T-helper 2 cell treated with Interferon-gamma antibody and Interleukin-4, amounts not matched to agents 100 ng/mL and 5 ng/mL, for 36 hours (primary cell): ENCODE data around the gene SLC38A9. TPM values are rescaled to one million over a fixed set of nuclear protein-coding genes. Genes with fewer than 3 reads are reported as not detected.
"Not testable (repeated sequence)": the region's sequence is repeated elsewhere in the genome, so short reads cannot be mapped to it uniquely, and the experiment has no call there.

Source experiments
- intact Hi-C: fragments of 100-400 bp; cut with micrococcal nuclease; formaldehyde crosslinking; loops from one replicate; pipeline ENCODE4 v1.15.1; 2023
- total RNA-seq: library from RNA; stranded (reverse); gene quantifications from 2 replicates; pipeline ENCODE4 v1.2.3, GENCODE V29; 2022

SLC38A9 gene
- total RNA-seq, 1 donor from 2014 or later: 28.2 TPM

GRCh38 chr5:55620009-55620765 is 91.9 kb downstream of the SLC38A9 start:
- intact Hi-C loops: no loop called here

- intact Hi-C loops: no loop called here
Measured at GRCh38 chr5:55618318-55618717, 93.8 kb downstream of the SLC38A9 start.

GRCh38 chr5:55613112-55613868 is 98.8 kb downstream of the SLC38A9 start:
- intact Hi-C loops: no loop called here

GRCh38 chr5:55610542-55610941 is 101.6 kb downstream of the SLC38A9 start:
- intact Hi-C loops: no loop called here

- intact Hi-C loops: no loop called here
Measured at GRCh38 chr5:55609413-55609812, 102.7 kb downstream of the SLC38A9 start.

DNA sequence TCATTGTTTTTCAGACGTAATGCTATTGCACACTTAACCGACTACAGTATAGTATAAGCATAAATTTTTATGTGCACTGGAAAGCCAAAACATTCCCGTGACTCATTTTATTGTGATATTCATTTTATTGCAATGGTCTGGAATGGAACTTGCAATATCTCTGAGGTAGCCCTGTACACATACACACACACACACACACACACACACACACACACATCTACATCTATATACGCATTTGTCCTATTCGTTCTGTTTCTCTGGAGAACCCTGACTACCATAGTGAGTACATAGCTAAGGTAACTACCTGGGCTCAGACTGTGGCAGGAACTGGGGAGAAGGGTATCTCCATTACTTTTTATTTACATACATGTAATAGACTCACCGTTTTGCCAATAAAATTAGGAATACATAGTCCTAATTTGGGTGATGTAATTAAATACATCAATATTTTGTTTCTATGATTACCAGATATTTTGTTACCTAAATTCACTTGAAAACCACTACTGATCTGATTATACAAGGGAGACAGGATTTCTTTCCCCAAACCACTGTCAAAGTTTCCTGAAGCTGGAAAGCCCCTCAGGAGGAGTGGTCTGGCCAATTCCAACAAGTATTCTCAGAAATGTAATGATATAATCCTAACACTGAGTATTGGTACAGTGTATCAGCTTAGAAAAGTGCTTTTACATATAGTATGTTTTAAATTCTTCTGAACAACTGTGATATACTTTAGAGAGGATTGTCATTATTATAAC is 103.4 kb downstream of the SLC38A9 start:
- intact Hi-C loops: no loop called here

GRCh38 chr5:55607309-55607708 is 104.8 kb downstream of the SLC38A9 start:
- intact Hi-C loops: not testable (repeated sequence)

- intact Hi-C loops: no loop called here
Measured at GRCh38 chr5:55604611-55605067, 107.5 kb downstream of the SLC38A9 start.

- intact Hi-C loops: no loop called here
Measured at GRCh38 chr5:55603922-55604321, 108.2 kb downstream of the SLC38A9 start.

GRCh38 chr5:55601628-55602027 is 110.5 kb downstream of the SLC38A9 start:
- intact Hi-C loops: loop anchor here (2.0 kb wide), 1 partner anchor 67 kb away; the partner anchor contains the start of gene PLPP1

GRCh38 chr5:55601204-55601618 is 110.9 kb downstream of the SLC38A9 start:
- intact Hi-C loops: loop anchor here (2.0 kb wide), 1 partner anchor 66 kb away; the partner anchor contains the start of gene PLPP1

GRCh38 chr5:55600497-55601203 is 111.5 kb downstream of the SLC38A9 start:
- intact Hi-C loops: loop anchor here (1.0 to 2.0 kb wide), 2 partner anchors 10 to 66 kb away; partner anchors contain the start of gene PLPP1

- intact Hi-C loops: loop anchor here (1.0 to 2.0 kb wide), 2 partner anchors 10 to 65 kb away; partner anchors contain the start of gene PLPP1
Measured at GRCh38 chr5:55600086-55600485, 112.0 kb downstream of the SLC38A9 start.

- intact Hi-C loops: loop anchor here (1.0 to 2.0 kb wide), 2 partner anchors 9 to 65 kb away; partner anchors contain the start of gene PLPP1
Measured at GRCh38 chr5:55599148-55600050, 112.7 kb downstream of the SLC38A9 start.

GRCh38 chr5:55597014-55597981 is 114.8 kb downstream of the SLC38A9 start:
- intact Hi-C loops: no loop called here

DNA sequence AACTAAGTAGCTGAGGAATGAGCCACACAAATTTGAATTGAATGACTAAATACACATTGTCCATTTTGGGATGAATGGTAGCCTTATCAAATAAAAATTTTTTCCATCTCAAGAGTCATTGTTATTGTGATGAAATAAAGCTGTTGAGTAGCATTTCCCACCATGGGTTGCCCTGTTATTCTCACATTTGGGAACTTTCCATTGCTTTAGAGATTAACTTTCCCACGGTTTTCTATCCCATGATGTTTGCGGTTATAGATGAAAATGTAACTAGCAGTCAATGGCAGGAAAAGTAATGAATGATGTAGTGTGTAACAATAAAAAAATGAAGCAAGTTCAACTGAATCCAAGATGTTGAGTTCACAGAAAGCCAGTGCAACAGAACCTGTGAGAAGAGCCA is 117.5 kb downstream of the SLC38A9 start:
- intact Hi-C loops: no loop called here

DNA sequence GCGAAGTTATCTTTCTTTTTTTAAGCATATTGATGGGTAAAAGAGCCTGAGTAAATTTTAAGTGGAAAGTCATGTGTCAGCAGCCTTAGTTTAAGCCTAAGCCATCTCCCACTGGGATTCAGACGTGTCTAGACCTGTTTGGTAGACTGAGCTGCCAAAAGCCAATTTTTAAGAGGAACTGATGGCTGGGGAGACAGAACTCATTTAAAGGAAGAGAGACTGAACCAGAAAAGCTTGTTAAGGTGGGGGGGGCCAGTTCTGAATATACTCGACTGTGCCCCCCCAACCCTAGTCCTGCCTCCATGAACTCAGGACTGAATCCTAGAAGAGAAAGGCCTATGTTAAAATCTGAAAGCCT is 119.0 kb downstream of the SLC38A9 start:
- intact Hi-C loops: no loop called here

GRCh38 chr5:55592388-55593114 is 119.6 kb downstream of the SLC38A9 start:
- intact Hi-C loops: no loop called here
